GM23338 (cell line): ENCODE data around the gene GADD45A. TPM values are rescaled to one million over a fixed set of nuclear protein-coding genes. Genes with fewer than 3 reads are reported as not detected.

Experiments used
- ATAC-seq: fragments of 200-7000 bp; cut with Tn5 transposase; 3 replicates; pipeline ENCODE4 v1.9.1; 2020
- DNase-seq: peaks from one replicate; pipeline ENCODE4 v3.0.0-alpha.2; 2015; ENCODE audit warnings: low spot score
- H2AFZ ChIP-seq: fragments of 200-600 bp; sonication (generic); 2 replicates; pipeline ENCODE4 v1.8.0; 2016; ENCODE audit warnings: antibody characterized with exemption, mild to moderate bottlenecking, moderate library complexity
- H3F3A ChIP-seq: fragments of 200-600 bp; sonication (generic); replicated peaks from 2 replicates; pipeline ENCODE4 v1.8.0; 2017; ENCODE audit warnings: antibody characterized with exemption, mixed run types, low read depth
- H3K27ac ChIP-seq: fragments of 200-600 bp; sonication (generic); 2 replicates; pipeline ENCODE4 v1.6.1; 2016; ENCODE audit warnings: low read depth
- H3K27me3 ChIP-seq: fragments of 200-600 bp; sonication (generic); 2 replicates; pipeline ENCODE4 v1.8.0; 2016; ENCODE audit warnings: mild to moderate bottlenecking, mixed run types, moderate library complexity; ENCODE audit not compliant: insufficient read depth
- H3K36me3 ChIP-seq: fragments of 200-600 bp; sonication (generic); 2 replicates; pipeline ENCODE4 v1.8.0; 2016; ENCODE audit warnings: mild to moderate bottlenecking; ENCODE audit not compliant: insufficient read depth
- H3K4me1 ChIP-seq: fragments of 200-600 bp; sonication (generic); 2 replicates; pipeline ENCODE4 v1.8.0; 2016; ENCODE audit warnings: mild to moderate bottlenecking, moderate library complexity; ENCODE audit not compliant: insufficient read depth
- H3K4me2 ChIP-seq: fragments of 200-600 bp; sonication (generic); 2 replicates; pipeline ENCODE4 v1.7.1; 2017; ENCODE audit warnings: mixed run types
- H3K4me3 ChIP-seq: fragments of 200-600 bp; sonication (generic); 2 replicates; pipeline ENCODE4 v1.6.1; 2016; ENCODE audit warnings: mixed run types
- H3K79me2 ChIP-seq: fragments of 200-600 bp; sonication (generic); replicated peaks from 2 replicates; pipeline ENCODE4 v1.8.0; 2017; ENCODE audit warnings: mild to moderate bottlenecking; ENCODE audit not compliant: insufficient read depth
- H3K9me2 ChIP-seq: fragments of 200-600 bp; sonication (generic); 2 replicates; pipeline ENCODE4 v1.8.0; 2017; ENCODE audit not compliant: insufficient read depth
- H4K20me1 ChIP-seq: fragments of 200-600 bp; sonication (generic); replicated peaks from 2 replicates; pipeline ENCODE4 v1.8.0; 2017; ENCODE audit warnings: mild to moderate bottlenecking; ENCODE audit not compliant: insufficient read depth
- H3K27ac Mint-ChIP-seq: 2 replicates; pipeline ENCODE4 v1.8.0; 2020; ENCODE audit warnings: inconsistent platforms, mild to moderate bottlenecking, moderate library complexity, mixed read lengths
- H3K27me3 Mint-ChIP-seq: 3 replicates; pipeline ENCODE4 v1.8.0; 2022; ENCODE audit warnings: low read depth, mild to moderate bottlenecking, moderate library complexity, mixed read lengths, inconsistent platforms; ENCODE audit not compliant: insufficient read depth, poor library complexity
- H3K36me3 Mint-ChIP-seq: 3 replicates; pipeline ENCODE4 v1.8.0; 2021; ENCODE audit warnings: low read depth, mild to moderate bottlenecking, inconsistent platforms, moderate library complexity, mixed read lengths
- H3K4me1 Mint-ChIP-seq: 3 replicates; pipeline ENCODE4 v1.8.0; 2020; ENCODE audit warnings: mild to moderate bottlenecking, inconsistent platforms, mixed read lengths
- H3K4me3 Mint-ChIP-seq: 3 replicates; pipeline ENCODE4 v1.8.0; 2021; ENCODE audit warnings: moderate library complexity, mild to moderate bottlenecking, inconsistent platforms, mixed read lengths
- H3K9me3 Mint-ChIP-seq: 3 replicates; pipeline ENCODE4 v1.8.0; 2020; ENCODE audit warnings: moderate library complexity, mild to moderate bottlenecking, inconsistent platforms, mixed read lengths
- EZH2 ChIP-seq: fragments of 200-600 bp; sonication (generic); IDR thresholded peaks from one replicate; pipeline ENCODE4 v1.8.0; 2017; ENCODE audit warnings: antibody characterized with exemption, mild to moderate bottlenecking, low read depth; ENCODE audit not compliant: unreplicated experiment
- EZH2phosphoT487 ChIP-seq: fragments of 200-600 bp; sonication (generic); IDR thresholded peaks from one replicate; pipeline ENCODE4 v1.8.1; 2018; ENCODE audit warnings: antibody characterized with exemption; ENCODE audit not compliant: unreplicated experiment
- JUNB ChIP-seq: IDR thresholded peaks from one replicate; pipeline ENCODE4 v1.6.1; 2016; ENCODE audit warnings: antibody characterized with exemption; ENCODE audit not compliant: unreplicated experiment
- NANOG ChIP-seq: IDR thresholded peaks from 2 replicates; pipeline ENCODE4 v1.6.1; 2016; ENCODE audit warnings: antibody characterized with exemption, borderline replicate concordance
- STAT1 ChIP-seq: IDR thresholded peaks from one replicate; pipeline ENCODE4 v1.6.1; 2016; ENCODE audit warnings: antibody characterized with exemption; ENCODE audit not compliant: unreplicated experiment
- ZNF462 ChIP-seq: fragments of 250-450 bp; sonication (Bioruptor Pico); IDR thresholded peaks from 2 replicates; pipeline ENCODE4 v1.5.0; 2020; ENCODE audit warnings: mild to moderate bottlenecking, moderate library complexity
- polyA plus RNA-seq: library from polyadenylated mRNA; unstranded; fragments of >200 nt; fragmentation: Nextera tagmentation; extraction: Ambion mirVana; gene quantifications from 2 replicates; pipeline ENCODE4 v1.2.1, GENCODE V29; 2016
- total RNA-seq: library from RNA; depleted of rRNA; stranded (reverse); fragments of >200 nt; shearing (Covaris generic); gene quantifications from 2 replicates; pipeline ENCODE4 v1.2.3, GENCODE V29; 2014

Gene GADD45A
- total and polyA plus RNA-seq, 2 experiments from 2014 or later, result 25.9 to 39.5 TPM

GRCh38 chr1:67695963-67696362 lies 11.0 kb downstream of the GADD45A start:
- H3K36me3 ChIP-seq, result no peaks in the 10 kb centered on the region
- no peak overlapping the region for H3K27ac ChIP-seq
- H3K9me2 ChIP-seq, result no peaks in the 10 kb centered on the region
- Mint-ChIP-seq H3K36me3 (no peaks in the 10 kb centered on the region), H3K4me3 (no peak overlapping the region), H3K9me3 (no peaks in the 10 kb centered on the region), H3K27me3 (peaks cover 9% of the 10 kb centered on the region), H3K4me1 (peaks cover 7% of the 10 kb centered on the region), H3K27ac (no peak overlapping the region)
- DNase-seq (no peak), ATAC-seq (no peak)
- H3K79me2 ChIP-seq, result no peaks in the 10 kb centered on the region
- TF ChIP-seq NANOG, result no peak
- no peak for TF ChIP-seq ZNF462 (CRISPR knock-in tag)
- H3K4me1 ChIP-seq, result peaks cover under 1% of the 10 kb centered on the region; the same call in 1 of the 2 replicates
- H4K20me1 ChIP-seq, result no peaks in the 10 kb centered on the region
- H3K27me3 ChIP-seq, result no peaks in the 10 kb centered on the region
- H3K4me3 ChIP-seq, result no peak overlapping the region
- H3K4me2 ChIP-seq, result no peak overlapping the region
- no peaks in the 10 kb centered on the region for H3F3A ChIP-seq
- no peak overlapping the region for H2AFZ ChIP-seq

DNA sequence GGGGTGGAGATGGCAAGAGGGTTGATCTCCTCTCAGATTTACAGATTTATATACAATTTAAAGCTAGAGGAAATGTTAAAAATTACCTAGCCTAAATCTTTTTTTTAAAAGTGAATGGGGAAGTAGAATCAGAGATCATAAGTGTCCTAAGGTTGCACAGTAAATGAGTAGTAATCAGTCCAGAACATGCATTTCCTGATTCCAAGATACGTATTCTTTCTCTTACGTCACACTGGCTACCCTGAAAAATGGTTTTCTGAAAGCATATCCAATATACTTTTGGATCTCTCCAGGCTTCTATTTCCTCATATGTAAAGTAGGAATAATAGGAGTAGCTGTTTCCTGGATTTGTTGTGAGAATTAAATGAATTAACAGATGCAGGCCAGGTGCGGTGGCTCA lies 11.7 kb downstream of the GADD45A start:
- Mint-ChIP-seq H3K27me3 (peaks cover 9% of the 10 kb centered on the region), H3K9me3 (no peaks in the 10 kb centered on the region), H3K4me1 (peaks cover 12% of the 10 kb centered on the region), H3K4me3 (no peak overlapping the region), H3K27ac (no peak overlapping the region), H3K36me3 (no peaks in the 10 kb centered on the region)
- Histone ChIP-seq H4K20me1 (no peaks in the 10 kb centered on the region), H3K4me3 (no peak overlapping the region), H3K9me2 (no peaks in the 10 kb centered on the region), H2AFZ (no peak overlapping the region), H3K79me2 (no peaks in the 10 kb centered on the region), H3K27ac (no peak overlapping the region), H3K27me3 (no peaks in the 10 kb centered on the region), H3K4me1 (peaks cover 5% of the 10 kb centered on the region; the same call in 1 of the 2 replicates), H3K36me3 (no peaks in the 10 kb centered on the region), H3F3A (no peaks in the 10 kb centered on the region), H3K4me2 (no peak overlapping the region)
- TF ChIP-seq NANOG (no peak), JUNB (no peak), ZNF462 (CRISPR knock-in tag) (no peak), STAT1 (no peak), EZH2phosphoT487 (no peak), EZH2 (no peak)
- ATAC-seq, result no peak
- DNase-seq, result no peak
